ENCODE results near the gene C15orf40.
"Not testable (repeated sequence)": the region's sequence is repeated elsewhere in the genome, so short reads cannot be mapped to it uniquely, and the experiment has no call there.

The C15orf40 gene

GRCh38 chr15:82952158-82953081 lies 59.0 kb downstream of the C15orf40 start, which contains the start of gene HOMER2:
Gene HOMER2 (minus strand): TSS chr15:82952720. CDS start chr15:82952535, 185 bp downstream.
- no peak for DNase-seq (ENCODE audit: low read depth in 1 of 2, low spot score in 1 of 2)

GRCh38 chr15:82951472-82952157 lies 59.8 kb downstream of the C15orf40 start:
- DNase-seq (ENCODE audit: low read depth in 1 of 2, low spot score in 1 of 2) = no peak

GRCh38 chr15:82950746-82951370 lies 60.6 kb downstream of the C15orf40 start:
- DNase-seq (ENCODE audit: low read depth in 1 of 2, low spot score in 1 of 2) = no peak

DNA sequence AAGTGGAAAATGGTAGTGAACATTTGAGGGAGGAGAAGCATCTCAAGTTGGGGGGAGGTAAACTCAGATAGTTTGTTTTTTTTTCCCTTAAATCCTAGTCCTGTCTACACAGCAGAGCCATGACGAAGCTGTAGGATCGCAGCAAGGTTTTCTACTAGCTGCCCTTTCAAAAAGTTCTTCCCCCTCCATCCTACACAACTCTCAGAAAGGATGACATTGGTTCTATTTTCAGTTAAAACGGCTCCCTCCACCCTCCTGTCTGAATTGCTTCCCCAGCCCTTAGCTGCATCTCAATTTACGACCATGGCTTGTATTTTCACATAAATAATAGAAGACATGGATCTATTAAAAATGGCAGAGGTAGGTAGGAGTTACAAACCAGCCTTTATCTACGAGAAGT lies 61.1 kb downstream of the C15orf40 start:
- DNase-seq (ENCODE audit: low read depth in 1 of 2, low spot score in 1 of 2) = no peak

DNA sequence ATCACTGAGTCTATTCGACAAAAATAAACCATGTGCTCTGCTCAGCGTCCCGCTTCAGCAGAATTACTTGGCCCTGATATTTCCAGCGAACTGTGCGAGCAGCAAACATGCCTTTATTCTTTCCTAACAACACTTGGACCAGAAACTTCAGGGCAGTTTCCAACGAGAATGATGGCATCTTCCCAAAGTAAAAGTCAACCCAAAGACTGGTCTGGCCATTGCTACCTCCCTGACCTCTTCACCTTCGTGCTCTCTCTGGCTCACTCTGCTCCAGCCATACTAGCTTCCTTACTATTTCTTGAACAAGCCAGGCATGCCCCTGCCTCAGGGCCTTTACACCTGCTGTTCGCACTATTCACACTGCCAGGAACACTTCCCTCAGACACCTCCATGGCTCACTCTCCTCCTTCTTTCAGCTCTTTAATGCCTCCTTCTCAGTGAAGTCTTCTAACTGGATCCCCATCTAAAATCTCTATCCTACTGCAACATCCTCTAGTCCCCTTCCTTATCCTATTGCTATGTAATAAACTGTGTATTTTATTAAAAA lies 65.2 kb downstream of the C15orf40 start:
- no peak for DNase-seq (ENCODE audit: low read depth in 1 of 2, low spot score in 1 of 2)

GRCh38 chr15:82945326-82945725 lies 66.1 kb downstream of the C15orf40 start:
- no peak for DNase-seq (ENCODE audit: low read depth in 1 of 2, low spot score in 1 of 2)

DNA sequence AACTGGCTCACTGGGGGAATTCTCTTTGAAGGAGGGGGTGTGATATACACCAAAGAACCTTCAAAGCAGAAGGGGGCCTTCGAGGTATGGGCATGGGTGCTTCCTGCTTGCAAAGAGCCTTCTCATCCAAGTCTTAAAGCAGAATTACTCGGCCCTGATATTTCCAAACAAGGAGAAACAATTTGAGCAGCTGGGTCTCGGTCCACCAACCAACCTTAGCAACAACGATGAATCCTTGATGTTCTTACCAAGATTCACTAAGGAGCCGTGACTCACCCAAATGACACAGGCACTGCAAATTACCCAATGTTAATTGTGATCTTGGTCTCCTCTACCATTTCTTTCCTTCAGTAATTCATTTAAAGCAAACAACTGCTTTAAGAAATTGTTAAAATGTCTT lies 66.6 kb downstream of the C15orf40 start:
- DNase-seq (ENCODE audit: low read depth in 1 of 2, low spot score in 1 of 2) = no peak

DNA sequence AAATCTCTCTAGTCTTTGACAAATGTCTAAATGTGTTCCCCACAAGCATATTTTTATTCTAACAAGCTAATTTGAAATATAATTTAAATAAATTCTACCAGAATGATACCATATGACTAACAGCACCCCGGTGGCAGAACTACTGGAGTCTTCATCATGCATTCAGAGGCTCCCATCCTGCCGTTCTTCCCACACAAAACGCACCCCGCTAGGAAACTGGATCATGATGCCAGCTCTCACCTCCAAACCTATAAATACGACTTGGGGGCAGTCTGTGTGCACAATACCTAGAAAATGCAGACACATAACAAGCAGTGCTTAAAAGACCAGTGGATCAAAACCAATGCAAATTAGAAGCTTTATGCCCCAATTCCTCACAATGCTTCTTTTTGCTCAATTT lies 67.4 kb downstream of the C15orf40 start:
- no peak for DNase-seq (ENCODE audit: low read depth in 1 of 2, low spot score in 1 of 2)

- no peak for DNase-seq (ENCODE audit: low read depth in 1 of 2, low spot score in 1 of 2)
These were observed 68.3 kb downstream of the C15orf40 start for GRCh38 chr15:82943176-82943575.

- DNase-seq (ENCODE audit: low read depth in 1 of 2, low spot score in 1 of 2) = no peak
These were observed 68.7 kb downstream of the C15orf40 start for GRCh38 chr15:82942691-82943090.

- not testable (repeated sequence) for DNase-seq (ENCODE audit: low read depth in 1 of 2, low spot score in 1 of 2)
These were observed 71.8 kb downstream of the C15orf40 start for GRCh38 chr15:82939678-82940077.

All from activated CD4-positive, alpha-beta T cell treated with anti-CD3 and anti-CD28 coated beads, Interleukin-2, amount 50 U/mL, for 24 hours (primary cell).